A172 (cell line): ENCODE measurements around the gene PTPN2. TPM values are rescaled to one million over a fixed set of nuclear protein-coding genes. Genes with fewer than 3 reads are reported as not detected.
"Not testable (repeated sequence)": the region's sequence is repeated elsewhere in the genome, so short reads cannot be mapped to it uniquely, and the experiment has no call there.

Experiments used
- DNase-seq: peaks from one replicate; pipeline ENCODE4 v3.0.0-alpha.2; 2015; ENCODE audit warnings: low spot score
- total RNA-seq: library from RNA; depleted of rRNA; stranded (reverse); fragments of >200 nt; shearing (Covaris generic); gene quantifications from 2 replicates; pipeline ENCODE4 v1.2.3, GENCODE V29; 2014

Gene PTPN2
- total RNA-seq, 1 experiment from 2014 or later, result 41.1 TPM

DNA sequence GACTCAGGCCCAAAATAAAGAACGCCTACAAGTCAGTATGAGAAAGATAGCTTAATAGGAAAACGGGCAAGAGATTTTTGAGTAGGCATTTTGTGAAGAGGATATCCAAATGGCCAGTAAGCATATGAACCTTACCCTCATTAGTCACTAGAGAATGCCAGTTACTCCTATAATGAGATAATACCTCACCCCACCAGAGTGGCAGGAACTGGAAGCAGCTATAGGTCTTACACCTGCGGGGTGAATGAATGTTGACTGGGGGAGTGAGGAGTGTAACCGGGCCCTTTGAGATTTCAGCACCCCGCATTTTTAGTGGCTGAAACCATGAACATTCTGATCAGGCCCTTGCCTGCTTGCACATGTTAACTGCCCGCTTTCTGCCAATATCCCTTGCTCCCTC is 7.5 kb upstream of the PTPN2 start:
- DNase-seq, result no peak

DNA sequence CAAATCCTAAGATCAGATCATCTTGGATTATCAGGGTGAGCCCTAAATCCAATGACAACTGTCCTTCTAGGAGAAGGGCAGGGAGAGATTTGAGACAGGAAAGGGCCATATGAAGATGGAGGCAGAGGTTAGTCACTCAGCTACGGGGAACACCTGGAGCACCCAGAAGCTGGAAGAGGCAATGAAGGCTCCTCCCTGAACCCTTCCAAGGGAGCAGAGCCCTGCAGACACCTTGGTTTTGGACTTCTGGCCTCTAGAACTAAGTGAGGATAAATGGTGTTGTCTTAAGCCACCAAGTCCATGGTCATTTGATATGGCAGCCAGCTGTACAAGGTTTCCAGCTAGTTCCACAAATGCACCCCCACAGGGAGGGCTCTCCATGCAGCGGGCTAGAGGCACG is 6.9 kb upstream of the PTPN2 start:
- no peak for DNase-seq

DNA sequence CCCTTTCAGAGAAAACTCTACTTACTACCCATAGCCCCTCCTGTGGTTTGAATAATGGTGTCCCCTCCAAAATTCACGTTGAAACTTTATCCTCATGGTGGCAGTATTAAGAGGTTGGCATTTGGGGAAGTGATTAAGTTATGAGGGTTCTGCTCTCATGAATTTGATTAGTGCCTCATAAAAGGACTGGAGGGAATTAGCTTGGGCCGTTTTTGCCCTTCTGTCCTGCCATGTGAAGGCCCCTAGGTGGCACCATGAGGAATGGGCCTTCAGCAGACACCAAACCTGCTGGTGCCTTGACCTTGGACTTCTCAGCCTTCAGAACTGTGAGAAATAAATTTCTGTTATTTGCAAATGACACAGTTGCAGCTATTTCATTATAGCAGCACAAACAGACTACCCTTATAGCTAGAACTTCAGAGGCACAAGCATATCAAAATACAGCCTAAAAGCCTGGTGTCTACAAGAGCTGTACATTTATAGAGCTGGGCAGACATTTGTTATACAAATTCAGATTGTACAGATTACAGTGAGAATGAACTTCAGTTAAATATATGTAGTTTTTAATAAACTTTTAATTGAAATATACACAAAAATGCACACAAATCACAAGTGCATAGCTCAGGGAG is 2.6 kb upstream of the PTPN2 start:
- no peak for DNase-seq

DNA sequence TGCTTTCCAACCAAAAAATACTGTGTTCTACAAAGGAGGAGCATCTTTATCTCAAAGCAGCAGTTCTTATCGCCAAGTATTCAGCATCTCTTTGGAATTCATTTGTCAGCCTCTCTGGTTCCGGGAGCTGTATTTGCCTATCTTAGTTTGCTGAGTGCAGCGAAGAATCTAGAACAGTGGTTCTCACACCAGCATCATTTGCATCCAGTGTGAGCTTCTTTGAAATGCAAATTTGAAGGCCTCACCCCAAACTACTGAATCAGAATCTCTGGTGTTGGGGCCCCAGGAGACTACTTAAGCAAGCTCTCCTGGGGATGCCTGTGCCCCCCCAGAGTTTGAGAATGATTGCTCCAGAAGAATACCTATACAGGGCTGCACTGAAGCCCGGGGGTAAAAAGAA is 1.5 kb upstream of the PTPN2 start:
- no peak for DNase-seq

DNA sequence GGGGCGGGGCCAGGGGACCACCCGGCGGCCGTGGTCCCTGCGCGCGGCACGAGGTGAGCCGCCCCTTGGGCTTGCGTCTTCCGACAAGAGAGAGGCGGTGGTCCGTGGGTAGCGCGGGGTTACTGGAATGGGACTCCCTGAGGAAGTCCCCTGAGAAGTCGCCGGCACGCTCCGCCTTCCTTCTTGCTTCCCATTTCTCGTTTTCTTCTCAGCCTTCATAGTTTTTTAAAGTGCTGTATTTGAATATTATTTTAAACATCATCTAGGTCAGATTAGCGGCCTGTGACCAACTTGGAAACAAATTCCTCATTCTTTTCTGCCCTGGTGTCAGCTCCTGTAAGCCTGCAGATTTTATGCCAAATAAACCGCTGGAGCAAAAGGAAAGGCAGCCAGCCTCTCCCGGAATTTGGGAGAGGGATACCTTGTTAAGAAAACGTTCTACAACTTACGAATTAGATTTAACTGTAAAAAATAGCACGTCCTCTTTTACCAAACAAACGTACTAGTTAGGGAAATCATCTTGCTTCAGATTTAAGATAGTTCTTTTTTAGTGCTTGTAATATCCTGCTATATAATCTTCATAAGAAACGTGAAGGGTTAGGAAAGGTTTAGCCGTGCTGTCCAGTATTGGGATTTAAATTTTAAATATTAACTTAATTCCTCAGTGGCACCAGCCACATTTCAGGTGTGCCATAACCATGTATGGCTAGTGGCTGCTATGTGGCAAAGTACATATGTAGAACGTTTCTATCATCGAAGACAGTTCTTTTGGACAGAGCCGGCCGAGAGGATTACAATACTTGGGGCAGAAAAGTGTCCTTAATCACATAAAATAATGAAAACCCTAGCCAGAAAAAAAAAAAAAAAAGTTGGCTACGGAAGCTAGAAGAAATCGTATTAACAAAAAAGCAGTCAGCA is 628 bp upstream of the PTPN2 start:
- no peak for DNase-seq

DNA sequence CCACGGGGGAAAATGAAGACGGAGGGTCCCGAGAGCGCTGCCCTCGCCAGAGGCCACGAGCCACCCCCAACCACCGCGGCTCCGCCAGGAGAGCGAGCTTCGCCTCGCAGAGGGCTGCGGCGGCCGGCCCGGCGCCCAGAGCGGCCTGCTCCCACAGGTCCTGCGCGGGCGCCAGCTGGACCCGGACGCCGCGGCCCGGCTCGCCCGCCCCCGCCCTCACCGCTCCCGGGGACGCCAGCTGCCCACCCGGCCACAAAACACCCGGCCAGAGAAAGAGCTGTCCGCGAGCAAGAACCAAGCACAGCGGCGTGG is 709 bp downstream of the PTPN2 start:
- no peak for DNase-seq

DNA sequence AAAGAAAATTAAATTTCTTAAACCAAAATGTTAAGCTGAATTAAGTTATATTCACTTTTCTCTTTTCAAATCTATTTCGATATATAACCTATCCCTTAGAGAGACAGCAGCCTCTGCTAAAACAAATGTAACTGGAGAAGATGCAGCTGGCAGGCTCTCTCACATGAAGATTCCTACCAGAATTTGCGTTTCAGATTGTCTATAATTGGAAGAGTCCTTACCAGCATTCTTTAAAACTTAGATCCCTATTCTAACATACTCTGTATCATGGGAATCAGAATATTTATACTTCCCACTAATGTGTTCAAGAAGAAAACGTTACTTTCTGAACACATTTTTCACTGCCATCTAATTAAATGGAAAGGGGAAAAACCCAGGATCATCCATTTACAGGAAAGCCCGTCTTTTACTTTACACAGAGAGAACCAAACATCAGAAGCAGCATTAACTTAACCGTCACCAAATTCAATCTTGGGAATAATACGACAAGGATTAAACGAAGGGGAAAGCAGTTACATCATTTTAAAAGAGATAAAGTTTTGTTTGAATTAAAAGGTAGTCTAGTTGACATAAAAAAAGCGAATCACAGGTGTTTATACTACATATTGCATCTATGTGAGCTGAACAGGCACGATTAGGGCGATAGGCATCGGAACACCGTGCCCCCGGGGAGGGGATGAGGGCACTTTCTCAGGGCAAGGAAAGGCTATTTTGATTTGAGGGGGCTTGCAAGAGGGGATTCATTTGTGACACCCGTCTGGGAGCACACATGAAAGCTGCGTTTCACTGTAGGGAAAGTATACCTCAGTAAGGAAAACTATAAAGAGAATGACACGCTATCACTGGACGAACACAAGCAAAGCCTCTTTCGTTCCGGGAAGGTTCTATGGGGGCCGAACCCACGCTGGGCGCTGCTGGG is 1.3 kb downstream of the PTPN2 start:
- no peak for DNase-seq

DNA sequence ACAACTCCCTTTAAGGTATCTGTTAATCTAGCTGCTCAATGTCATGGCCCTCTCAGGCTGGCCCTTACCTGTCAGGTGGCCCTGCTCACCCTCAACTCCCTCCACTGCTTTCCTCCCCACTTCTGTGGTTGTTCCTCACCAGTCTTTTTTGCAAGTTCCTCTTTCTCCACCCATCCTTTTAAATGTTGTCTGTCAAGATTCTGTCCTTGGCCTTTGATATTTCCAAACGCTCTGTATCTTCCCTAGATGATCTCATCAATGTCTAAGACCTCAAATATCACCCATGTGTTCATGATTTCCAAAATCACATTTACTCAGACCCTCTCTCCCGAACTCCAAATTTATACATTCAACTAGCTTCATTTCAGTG is 3.5 kb downstream of the PTPN2 start:
- DNase-seq, result no peak

DNA sequence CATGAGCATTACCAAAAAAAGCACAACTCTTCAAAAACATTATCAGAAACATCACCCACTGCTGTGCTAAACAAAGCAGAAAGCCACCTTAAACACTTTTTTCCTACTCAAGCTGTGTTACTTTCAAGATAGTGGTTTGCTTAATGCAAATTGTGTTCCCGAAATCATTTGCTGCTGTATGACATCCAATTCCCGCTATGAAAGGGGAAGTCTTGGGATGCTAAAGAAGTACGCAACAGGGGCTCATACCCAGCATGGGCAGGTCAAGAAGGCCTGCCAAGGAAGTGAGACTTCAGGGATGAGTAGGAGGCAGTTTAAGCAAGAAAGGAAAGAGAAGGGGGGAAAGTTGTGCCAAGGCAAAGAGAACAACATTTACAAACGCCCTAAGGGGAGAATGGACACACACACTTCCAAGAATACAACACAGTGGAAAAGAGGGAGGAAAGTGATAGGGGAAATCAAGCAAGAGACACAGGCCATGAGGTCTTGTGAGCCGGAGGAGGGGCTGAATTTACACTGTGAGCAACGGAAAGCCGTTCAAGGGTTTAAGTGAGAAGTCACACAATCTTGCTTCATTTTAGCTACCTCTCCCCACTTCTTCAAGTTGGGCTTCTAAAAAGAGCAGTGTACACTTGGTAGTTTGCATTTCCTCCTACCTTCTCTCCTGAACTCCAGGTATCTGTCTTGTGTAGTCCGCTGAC is 4.0 kb downstream of the PTPN2 start:
- DNase-seq, result no peak

DNA sequence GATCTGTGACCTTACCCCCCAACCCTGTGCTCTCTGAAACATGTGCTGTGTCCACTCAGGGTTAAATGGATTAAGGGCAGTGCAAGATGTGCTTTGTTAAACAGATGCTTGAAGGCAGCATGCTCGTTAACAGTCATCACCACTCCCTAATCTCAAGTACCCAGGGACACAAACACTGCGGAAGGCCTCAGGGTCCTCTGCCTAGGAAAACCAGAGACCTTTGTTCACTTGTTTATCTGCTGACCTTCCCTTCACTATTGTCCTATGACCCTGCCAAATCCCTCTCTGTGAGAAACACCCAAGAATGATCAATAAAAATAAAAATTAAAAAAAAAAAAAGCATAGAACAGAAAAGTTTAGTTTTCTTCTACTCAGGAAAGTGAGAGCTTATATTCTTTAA is 9.0 kb downstream of the PTPN2 start:
- not testable (repeated sequence) for DNase-seq

DNA sequence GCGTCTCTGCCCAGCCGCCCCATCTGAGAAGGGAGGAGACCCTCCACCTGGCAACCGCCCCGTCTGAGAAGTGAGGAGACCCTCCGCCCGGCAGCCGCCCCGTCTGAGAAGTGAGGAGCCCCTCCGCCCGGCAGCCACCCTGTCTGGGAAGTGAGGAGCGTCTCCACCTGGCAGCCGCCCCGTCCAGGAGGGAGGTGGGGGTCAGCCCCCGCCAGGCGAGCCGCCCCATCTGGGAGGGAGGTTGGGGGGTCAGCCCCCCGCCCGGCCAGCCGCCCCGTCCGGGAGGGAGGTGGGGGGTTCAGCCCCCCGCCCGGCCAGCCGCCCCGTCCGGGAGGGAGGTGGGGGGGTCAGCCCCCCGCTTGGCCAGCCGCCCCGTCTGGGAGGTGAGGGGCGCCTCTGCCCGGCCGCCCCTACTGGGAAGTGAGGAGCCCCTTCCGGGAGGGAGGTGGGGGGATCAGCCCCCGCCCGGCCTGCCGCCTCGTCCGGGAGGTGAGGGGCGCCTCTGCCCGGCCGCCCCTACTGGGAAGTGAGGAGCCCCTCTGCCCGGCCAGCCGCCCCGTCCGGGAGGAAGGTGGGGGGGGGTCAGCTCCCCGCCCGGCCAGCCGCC is 10.0 kb downstream of the PTPN2 start:
- not testable (repeated sequence) for DNase-seq

DNA sequence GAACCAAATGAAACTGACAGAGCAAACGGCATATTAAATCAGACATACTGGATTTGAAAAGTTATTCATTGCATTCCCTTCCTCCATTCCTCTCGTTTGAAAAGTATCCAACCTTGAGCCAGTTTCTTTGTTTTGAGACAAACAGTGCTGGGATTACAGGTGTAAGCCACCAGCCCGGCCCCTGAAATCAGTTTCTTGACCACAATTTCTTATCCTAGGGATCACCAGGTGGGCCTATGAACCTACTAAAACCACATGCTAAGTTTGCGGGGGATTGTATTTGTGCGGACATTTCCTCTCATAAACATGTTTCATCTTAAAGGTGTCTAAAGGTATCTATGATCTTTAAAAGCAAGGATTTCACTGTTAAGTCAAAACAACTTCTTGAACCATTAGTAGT is 11.6 kb downstream of the PTPN2 start:
- DNase-seq, result no peak

DNA sequence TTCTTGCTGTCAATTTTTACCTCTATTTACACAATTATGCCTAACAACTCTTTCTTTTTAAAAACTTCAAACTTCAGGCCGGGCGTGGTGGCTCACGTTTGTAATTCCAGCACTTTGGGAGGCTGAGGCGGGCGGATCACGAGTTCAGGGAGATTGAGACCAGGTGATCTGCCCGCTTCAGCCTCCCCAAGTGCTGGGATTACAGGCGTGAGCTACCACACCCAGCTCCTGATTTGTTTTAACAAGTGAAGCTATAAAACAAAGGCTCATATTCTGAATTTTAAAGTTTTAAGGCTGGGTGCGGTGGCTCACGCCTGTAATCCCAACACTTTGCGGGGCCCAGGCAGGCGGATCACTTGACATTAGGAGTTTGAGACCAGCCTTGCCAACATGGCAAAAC is 15.5 kb downstream of the PTPN2 start:
- no peak for DNase-seq

DNA sequence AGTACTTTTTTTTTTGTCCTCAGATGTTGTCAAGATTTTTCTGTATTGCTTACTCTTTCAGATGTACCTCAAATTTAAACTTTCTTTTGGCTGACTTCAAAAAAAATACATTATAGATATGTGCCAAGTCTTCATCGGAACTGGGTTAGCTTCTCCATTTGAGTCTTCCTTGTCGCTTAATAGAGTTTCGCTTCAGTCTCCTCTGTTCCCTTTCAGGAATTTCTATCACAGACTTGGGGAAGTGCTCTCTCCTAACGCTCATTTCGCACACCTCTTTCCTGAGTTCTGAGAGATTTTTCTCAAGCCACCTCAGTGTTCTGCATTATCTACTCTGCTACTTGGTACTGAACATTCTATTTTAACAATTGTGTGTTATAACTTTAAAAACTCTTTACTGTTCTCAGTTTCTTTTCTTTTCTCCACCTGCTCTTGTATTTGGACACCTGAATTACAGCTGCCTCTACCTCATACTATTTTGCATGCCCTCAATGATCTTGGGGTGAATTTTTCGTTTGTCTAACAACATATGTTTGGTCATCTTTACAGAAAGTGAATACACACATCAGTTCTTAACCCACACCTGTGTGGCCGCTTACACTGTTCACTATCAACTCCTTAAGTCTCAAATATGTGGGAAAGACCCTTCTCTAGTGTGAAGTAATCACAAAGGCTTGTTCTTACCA is 16.5 kb downstream of the PTPN2 start:
- DNase-seq, result no peak

DNA sequence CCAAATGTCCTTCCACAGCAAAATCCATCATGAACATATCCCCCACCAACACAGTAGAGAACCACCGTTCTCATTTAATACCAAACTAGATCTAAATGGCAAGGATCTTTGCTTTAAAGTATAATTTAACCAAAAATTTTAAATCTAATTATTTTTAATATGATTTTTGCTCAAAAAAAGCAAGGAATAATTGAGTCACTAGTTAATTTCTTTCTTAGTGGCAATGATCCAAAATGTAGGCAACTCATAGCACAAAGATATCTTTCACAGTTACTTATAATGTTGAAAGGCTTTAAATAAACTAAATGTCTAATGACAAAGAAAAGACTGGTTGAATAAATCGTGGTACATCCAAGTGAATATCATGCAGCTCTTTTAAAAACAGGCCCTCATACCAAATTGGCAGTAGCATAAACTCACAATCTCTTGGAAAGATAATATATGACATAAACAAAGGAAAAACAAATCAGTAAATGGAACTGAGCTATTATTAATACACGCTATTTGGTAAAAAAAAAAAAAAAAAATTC is 20.3 kb downstream of the PTPN2 start:
- DNase-seq, result no peak

DNA sequence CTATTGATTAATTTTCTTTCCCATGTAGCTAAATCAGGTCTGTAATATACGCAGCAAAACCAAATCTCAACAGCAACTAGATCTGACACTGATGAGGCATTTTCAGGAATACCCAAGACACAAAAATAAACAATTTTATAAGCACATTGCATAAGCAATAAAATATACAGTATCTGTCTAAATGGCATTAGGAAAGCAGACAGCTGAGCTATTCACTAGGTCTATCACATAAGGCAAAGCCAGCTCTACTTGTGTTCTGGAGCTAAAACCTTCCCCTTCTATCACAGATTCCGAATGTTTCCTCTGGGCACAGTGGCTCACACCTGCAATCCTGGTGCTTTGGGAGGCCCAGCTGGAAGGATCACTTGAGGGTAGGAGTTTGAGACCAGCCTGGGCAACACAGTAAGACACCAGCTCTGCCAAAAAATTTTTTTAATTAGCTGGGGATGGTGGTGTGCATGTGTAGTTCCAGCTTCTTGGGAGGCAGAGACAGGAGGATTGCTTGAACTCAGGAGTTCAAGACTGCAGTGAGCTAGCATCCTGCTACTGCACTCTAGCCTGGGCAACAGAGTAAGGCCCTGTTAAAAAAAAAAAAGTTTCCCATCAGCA is 21.1 kb downstream of the PTPN2 start:
- DNase-seq, result no peak

DNA sequence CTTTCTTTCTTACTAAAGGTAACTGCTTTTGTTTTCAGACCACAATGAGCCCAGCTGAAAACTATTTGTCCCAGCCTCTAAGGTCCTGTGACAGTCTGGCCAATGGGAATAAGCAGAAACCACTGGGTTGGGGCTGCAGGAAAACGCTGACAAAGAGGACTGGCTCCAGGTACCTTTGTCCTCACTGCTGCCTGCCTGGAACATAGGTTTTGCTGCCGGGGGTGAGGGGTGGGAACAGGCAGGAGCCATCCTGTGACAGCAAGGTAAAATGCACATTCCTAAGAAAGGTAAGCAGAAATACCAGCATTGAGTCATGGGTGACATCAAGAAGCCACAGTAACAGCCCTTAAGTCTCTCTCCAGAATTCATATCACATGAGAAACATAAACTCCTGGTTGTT is 21.6 kb downstream of the PTPN2 start:
- DNase-seq, result peak; percentile 19

DNA sequence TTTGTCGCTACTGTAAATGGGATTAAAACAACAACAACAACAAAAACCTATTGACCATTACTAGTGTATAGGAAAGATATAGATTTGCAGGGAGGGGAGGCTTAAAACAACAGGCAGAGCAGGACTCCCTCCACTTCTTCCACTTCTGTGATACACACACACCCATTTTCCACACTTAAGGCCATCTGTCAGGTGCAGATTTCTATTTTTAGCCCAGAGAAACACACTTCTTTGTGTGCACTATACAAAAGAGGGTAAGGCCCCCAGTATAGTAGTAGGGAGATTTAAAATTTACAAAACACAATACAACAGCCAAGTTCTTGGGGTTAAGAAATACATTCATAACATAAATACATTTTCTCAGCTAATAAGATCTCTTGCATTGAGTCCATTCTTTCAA is 22.4 kb downstream of the PTPN2 start:
- no peak for DNase-seq

DNA sequence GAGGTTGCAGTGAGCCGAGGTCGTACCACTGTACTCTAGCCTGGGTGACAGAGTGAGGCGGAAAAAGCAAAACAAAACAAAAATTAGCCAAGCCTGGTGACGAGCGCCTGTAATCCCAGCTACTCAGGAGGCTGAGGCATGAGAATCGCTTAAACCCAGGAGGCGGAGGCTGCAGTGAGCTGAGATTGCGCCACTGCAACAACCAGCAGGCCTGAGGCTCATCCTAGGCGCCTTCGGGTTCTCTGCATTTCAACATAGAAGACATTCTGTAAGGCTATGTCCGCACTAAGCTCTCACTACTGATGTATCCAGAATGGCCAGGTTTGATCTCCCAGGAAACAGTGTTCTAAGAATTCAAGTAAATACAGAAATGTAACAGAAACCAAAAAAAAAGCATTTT is 23.5 kb downstream of the PTPN2 start:
- no peak for DNase-seq

DNA sequence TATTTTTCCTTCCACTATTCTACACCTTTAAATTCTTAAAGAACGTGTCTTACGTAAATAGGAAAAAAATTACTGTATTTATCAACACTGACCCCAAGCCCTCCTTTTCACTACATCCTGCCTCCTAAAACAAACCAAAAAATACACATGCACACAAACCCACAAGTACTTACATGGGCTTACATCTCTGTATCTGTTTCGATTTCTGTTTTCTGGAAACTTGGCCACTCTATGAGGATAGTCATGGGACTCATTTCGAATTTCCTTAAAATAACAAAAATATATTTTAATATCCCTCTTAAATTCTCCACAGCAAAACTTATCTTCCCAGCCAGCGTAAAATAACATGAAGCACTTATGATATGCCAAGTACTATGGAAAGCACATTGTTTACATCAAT is 25.0 kb downstream of the PTPN2 start:
- DNase-seq, result no peak
